ENCODE measurements around the gene PIK3C2B.
"Not testable (repeated sequence)": the region's sequence is repeated elsewhere in the genome, so short reads cannot be mapped to it uniquely, and the experiment has no call there.

PIK3C2B gene

GRCh38 chr1:204506201-204506968 lies 11.8 kb upstream of the PIK3C2B start:
- peak; percentile 88 for DNase-seq (ENCODE audit: low read depth)

GRCh38 chr1:204505674-204506200 lies 11.1 kb upstream of the PIK3C2B start:
- DNase-seq (ENCODE audit: low read depth): no peak

- DNase-seq (ENCODE audit: low read depth): no peak
Measured at GRCh38 chr1:204503913-204504519, 9.4 kb upstream of the PIK3C2B start.

GRCh38 chr1:204503122-204503912 lies 8.7 kb upstream of the PIK3C2B start:
- DNase-seq (ENCODE audit: low read depth): no peak

- no peak for DNase-seq (ENCODE audit: low read depth)
Measured at GRCh38 chr1:204502241-204502640, 7.6 kb upstream of the PIK3C2B start.

- DNase-seq (ENCODE audit: low read depth): no peak
Measured at GRCh38 chr1:204499511-204500468, 5.2 kb upstream of the PIK3C2B start.

- DNase-seq (ENCODE audit: low read depth): no peak
Measured at GRCh38 chr1:204498981-204499380, 4.4 kb upstream of the PIK3C2B start.

GRCh38 chr1:204495777-204496176 lies 1.2 kb upstream of the PIK3C2B start:
- DNase-seq (ENCODE audit: low read depth): no peak

GRCh38 chr1:204495078-204495753 lies 611 bp upstream of the PIK3C2B start:
- DNase-seq (ENCODE audit: low read depth): no peak

GRCh38 chr1:204493984-204494280 lies 673 bp downstream of the PIK3C2B start:
- peak; percentile 18 for DNase-seq (ENCODE audit: low read depth)

GRCh38 chr1:204493145-204493983 lies 1.2 kb downstream of the PIK3C2B start:
- DNase-seq (ENCODE audit: low read depth): no peak

GRCh38 chr1:204491655-204492054 lies 3.0 kb downstream of the PIK3C2B start:
- no peak for DNase-seq (ENCODE audit: low read depth)

GRCh38 chr1:204487256-204487615 lies 7.4 kb downstream of the PIK3C2B start:
- DNase-seq (ENCODE audit: low read depth): no peak

- DNase-seq (ENCODE audit: low read depth): not testable (repeated sequence)
Measured at GRCh38 chr1:204486513-204487255, 7.9 kb downstream of the PIK3C2B start.

GRCh38 chr1:204483791-204484190 lies 10.8 kb downstream of the PIK3C2B start:
- DNase-seq (ENCODE audit: low read depth): no peak

- no peak for DNase-seq (ENCODE audit: low read depth)
Measured at GRCh38 chr1:204480515-204480914, 14.1 kb downstream of the PIK3C2B start.

- DNase-seq (ENCODE audit: low read depth): no peak
Measured at GRCh38 chr1:204479387-204480136, 15.0 kb downstream of the PIK3C2B start.

GRCh38 chr1:204478921-204479320 lies 15.7 kb downstream of the PIK3C2B start:
- DNase-seq (ENCODE audit: low read depth): no peak

Measured in HS-5 (cell line).